ENCODE measurements around the gene TANC1.

Gene TANC1

DNA sequence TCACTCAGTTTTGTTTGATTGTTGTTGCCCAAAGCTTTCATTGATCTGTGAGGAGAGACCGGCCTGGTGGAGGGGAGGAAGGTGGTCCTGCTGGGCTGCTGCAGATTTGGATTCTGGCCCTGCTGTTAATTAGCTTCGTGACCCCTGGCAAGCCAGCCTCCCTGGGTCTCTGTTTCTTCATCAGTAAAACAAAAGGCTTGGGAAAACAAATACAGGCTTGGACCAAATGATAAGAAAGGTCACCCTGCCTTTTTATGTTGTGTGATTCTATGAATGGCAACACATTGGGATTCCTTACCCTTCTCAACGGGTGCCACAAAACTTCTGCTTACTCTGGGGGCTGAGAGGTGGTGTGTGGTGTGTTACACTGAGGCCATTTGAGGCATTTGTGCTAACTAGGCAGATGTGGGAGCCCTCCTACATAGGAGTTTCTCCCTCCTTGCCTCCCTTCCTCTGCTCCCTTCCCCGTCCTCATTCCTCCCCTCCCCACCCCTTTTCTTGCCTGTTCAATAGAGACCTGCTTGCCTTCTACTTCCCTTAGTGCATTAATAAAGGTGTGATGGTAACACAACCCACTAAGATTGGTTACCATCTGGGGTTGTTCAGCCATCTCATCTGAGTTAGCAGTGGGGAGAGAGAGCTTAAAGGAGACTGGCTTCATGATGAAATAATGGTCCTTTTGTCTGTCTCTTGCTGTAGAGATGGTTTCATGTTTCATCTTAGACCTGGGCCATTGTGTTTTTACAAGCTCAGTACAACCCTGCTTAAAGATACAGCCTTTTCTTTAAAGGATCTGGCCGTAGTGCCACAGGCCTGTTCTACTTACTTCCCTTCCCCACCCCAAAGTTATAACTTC is 96.2 kb downstream of the TANC1 start:
- TF ChIP-seq Cebpa-rat (IDR thresholded peaks at IDR 0.05): no peak
- H3K4me3 ChIP-seq: no peak overlapping the region
- no peaks in the 10 kb centered on the region for H3K9me3 ChIP-seq
- no peak overlapping the region for H3K4me2 ChIP-seq
- H3K4me1 ChIP-seq: no peaks in the 10 kb centered on the region
- no peaks in the 10 kb centered on the region for H3K27me3 ChIP-seq
- H3K36me3 ChIP-seq: no peaks in the 10 kb centered on the region
- H4K20me1 ChIP-seq: no peaks in the 10 kb centered on the region
- no peak overlapping the region for H3K9ac ChIP-seq
- no peak overlapping the region for H3K27ac ChIP-seq

DNA sequence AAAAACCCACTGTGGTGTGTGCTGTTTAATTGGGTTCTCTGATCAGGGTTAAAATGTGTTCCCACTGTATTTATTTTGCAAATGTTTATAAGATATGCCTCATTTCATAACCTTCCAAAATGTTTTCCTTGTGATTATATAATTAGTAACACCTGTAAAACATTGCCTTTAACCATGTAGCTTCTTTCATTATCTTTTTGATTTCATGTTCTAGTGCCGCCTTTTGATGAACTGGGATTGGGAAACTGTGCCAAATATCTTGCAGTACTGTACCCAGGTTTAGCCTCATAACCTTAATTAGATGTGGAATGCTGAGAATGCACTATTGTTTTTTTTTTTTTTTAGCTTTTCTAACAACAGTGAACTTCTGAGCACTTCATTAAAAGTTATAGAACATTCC is 96.9 kb downstream of the TANC1 start:
- TF ChIP-seq Cebpa-rat (IDR thresholded peaks at IDR 0.05): no peak
- no peak overlapping the region for H3K27ac ChIP-seq
- no peak overlapping the region for H3K4me3 ChIP-seq

DNA sequence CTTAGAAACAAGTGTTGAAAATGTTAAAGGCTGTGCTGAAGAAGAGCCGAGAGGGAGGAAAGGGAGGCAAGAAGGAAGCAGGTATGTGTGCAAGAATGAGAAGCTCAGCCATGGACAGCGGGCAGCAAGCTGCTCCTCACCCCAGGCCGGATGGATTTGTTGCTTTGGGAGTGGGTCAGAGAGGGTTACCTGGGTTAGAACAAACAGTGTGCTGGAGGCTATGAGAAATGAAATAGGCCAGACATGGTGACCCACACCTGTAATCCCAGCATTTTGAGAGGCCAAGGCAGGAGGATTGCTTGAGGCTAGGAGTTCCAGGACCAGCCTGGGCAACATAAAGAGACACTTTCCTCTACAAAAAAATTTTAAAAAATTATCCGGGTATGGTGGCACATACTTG is 97.5 kb downstream of the TANC1 start:
- H3K4me3 ChIP-seq: no peak overlapping the region
- H3K4me2 ChIP-seq: no peak overlapping the region
- H3K27ac ChIP-seq: no peak overlapping the region
- H3K36me3 ChIP-seq: no peaks in the 10 kb centered on the region
- no peak overlapping the region for H3K9ac ChIP-seq
- no peaks in the 10 kb centered on the region for H3K9me3 ChIP-seq
- H4K20me1 ChIP-seq: no peaks in the 10 kb centered on the region
- TF ChIP-seq Cebpa-rat (IDR thresholded peaks at IDR 0.05): no peak
- H3K4me1 ChIP-seq: no peaks in the 10 kb centered on the region
- no peaks in the 10 kb centered on the region for H3K27me3 ChIP-seq

More for the DNA sequence above, 96.9 kb downstream of the TANC1 start:
- no peaks in the 10 kb centered on the region for H3K27me3 ChIP-seq
- H4K20me1 ChIP-seq: no peaks in the 10 kb centered on the region
- H3K9me3 ChIP-seq: no peaks in the 10 kb centered on the region
- H3K4me1 ChIP-seq: no peaks in the 10 kb centered on the region
- H3K36me3 ChIP-seq: no peaks in the 10 kb centered on the region
- H3K9ac ChIP-seq: no peak overlapping the region
- H3K4me2 ChIP-seq: no peak overlapping the region

DNA sequence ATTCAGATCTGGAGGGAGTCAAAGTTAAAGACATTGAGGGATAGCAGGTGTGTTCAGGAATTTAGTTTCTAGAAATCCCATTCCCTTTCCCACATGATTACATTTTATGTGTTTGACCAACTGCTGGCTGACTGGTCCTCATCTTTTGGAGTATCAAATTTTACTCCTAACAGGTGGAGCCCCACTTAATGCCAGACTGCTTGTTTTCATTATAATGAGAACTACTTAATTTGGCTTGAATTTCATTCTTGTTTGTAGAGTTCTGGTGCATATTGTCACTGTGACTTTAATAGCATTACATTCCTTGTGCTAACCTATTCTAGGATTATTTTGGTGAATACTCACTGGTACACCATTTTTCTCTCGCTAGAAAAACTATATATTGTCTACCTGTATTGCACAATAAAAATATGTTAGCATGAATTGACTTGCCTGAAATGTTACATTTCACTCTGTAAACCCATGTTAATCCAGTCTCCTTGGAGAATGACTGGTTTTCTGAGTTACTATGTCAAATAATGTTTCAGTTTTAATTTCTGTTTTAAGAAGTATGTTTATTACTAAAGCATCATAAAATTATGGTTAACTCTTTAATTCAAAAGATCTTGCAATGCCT is 98.2 kb downstream of the TANC1 start:
- no peak overlapping the region for H3K9ac ChIP-seq
- no peak overlapping the region for H3K4me2 ChIP-seq
- no peaks in the 10 kb centered on the region for H4K20me1 ChIP-seq
- TF ChIP-seq Cebpa-rat (IDR thresholded peaks at IDR 0.05): no peak
- no peak overlapping the region for H3K4me3 ChIP-seq
- H3K9me3 ChIP-seq: no peaks in the 10 kb centered on the region
- H3K27me3 ChIP-seq: no peaks in the 10 kb centered on the region
- H3K4me1 ChIP-seq: no peaks in the 10 kb centered on the region
- no peak overlapping the region for H3K27ac ChIP-seq
- H3K36me3 ChIP-seq: no peaks in the 10 kb centered on the region

DNA sequence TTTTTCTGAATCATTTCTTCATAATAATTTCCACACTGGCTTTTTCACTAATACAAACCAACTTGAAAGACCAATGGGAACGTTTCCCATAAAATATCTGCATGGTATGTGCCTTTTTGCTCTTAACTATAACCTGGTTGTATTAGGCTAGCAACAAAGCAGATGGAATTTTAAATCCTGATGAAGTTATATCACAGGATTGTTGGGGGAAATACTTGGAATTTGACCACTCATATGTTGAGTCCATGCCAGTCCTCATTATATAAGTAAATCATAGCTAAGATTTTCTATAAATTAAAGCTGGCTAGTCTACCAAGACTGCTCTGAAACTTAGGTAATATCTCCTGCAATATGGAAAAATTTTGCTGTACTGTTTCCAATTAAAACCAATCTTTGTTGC is 99.5 kb downstream of the TANC1 start:
- Histone ChIP-seq H3K9me3 (no peaks in the 10 kb centered on the region), H3K4me3 (no peak overlapping the region), H3K27me3 (no peaks in the 10 kb centered on the region), H3K4me2 (no peak overlapping the region), H4K20me1 (no peaks in the 10 kb centered on the region), H3K4me1 (no peaks in the 10 kb centered on the region), H3K9ac (no peak overlapping the region), H3K36me3 (no peaks in the 10 kb centered on the region), H3K27ac (no peak overlapping the region)
- no peak for TF ChIP-seq Cebpa-rat (IDR thresholded peaks at IDR 0.05)

DNA sequence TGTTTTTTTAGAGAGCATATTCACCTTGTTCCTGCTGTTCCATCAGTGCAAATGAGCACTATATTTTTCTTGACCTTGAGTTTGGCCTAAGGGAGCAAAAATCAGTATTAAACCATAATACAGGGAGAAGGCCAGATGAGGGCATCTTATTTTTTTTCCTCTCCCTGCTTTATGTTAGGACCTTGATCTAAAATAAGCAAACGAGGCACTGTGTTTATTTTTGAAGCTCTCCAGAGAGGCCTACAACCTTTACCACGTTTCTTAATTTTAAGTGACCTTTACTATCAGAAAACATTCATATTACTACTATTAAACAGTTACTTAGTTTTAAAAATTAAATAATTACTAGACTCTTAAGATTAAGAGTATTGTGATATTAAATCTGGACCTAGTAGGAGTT is 100.8 kb downstream of the TANC1 start:
- no peaks in the 10 kb centered on the region for H3K9me3 ChIP-seq
- no peak overlapping the region for H3K4me3 ChIP-seq
- no peaks in the 10 kb centered on the region for H3K4me1 ChIP-seq
- no peaks in the 10 kb centered on the region for H4K20me1 ChIP-seq
- no peak overlapping the region for H3K9ac ChIP-seq
- TF ChIP-seq Cebpa-rat (IDR thresholded peaks at IDR 0.05): no peak
- H3K27ac ChIP-seq: no peak overlapping the region
- H3K27me3 ChIP-seq: no peaks in the 10 kb centered on the region
- H3K36me3 ChIP-seq: no peaks in the 10 kb centered on the region
- H3K4me2 ChIP-seq: no peak overlapping the region

DNA sequence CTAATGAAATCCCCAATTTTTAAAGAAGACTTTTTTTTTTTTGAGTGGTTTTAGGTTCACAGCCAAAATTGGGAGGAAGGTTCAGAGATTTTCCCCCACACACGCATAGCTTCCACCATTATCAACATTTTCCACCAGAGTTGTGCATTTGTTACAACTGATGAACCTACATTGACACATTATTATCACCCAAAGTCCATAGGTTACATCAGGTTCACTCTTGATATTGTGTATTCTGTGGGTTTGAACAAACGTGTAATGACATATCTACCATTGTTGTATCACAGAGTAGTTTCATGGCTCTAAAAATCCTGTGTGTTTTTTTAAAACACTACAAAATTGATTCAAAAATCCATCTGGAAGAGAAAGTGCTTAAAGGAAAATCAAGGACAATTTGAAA is 101.8 kb downstream of the TANC1 start:
- Histone ChIP-seq H3K27ac (no peak overlapping the region), H3K4me3 (no peak overlapping the region), H3K9me3 (no peaks in the 10 kb centered on the region), H3K4me1 (no peaks in the 10 kb centered on the region), H3K27me3 (no peaks in the 10 kb centered on the region), H4K20me1 (no peaks in the 10 kb centered on the region), H3K36me3 (no peaks in the 10 kb centered on the region), H3K9ac (no peak overlapping the region), H3K4me2 (no peak overlapping the region)
- no peak for TF ChIP-seq Cebpa-rat (IDR thresholded peaks at IDR 0.05)

DNA sequence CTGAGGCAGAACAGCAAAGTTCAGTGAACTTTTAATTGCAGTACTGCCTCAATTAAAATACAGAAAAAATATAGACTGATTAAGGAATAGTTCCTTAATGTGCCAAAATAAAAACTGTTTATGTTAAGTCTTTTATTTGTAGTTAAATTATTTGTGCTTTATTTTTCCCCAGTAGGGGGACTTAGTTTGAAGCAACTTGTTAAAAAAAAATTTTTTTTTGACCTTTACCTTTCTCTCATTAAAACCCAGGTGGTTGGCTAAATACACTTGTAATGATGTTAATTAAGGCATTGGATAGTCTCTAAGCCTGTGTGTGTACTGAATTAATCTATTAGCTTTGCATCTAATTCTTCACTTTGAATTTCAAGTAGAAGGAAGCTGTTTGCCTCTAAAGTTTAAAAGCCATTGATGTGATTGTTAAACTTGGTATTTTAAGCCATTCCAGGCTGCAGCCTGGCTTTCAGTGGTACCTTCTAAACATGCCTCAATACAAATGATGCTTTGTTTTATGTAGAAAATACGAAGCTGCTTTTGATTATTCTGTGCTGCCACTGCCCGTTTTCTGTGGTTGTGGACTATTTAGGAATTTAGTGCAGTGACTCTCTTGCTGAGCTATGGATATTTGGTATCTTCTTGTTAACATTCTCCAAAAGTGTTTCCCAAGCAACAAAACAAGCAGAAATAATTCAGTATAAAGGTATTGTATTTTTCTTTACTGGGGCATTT is 102.9 kb downstream of the TANC1 start:
- no peaks in the 10 kb centered on the region for H3K4me1 ChIP-seq
- TF ChIP-seq Cebpa-rat (IDR thresholded peaks at IDR 0.05): no peak
- H3K27ac ChIP-seq: no peak overlapping the region
- no peaks in the 10 kb centered on the region for H4K20me1 ChIP-seq
- no peaks in the 10 kb centered on the region for H3K27me3 ChIP-seq
- no peaks in the 10 kb centered on the region for H3K36me3 ChIP-seq
- no peak overlapping the region for H3K4me3 ChIP-seq
- H3K4me2 ChIP-seq: no peak overlapping the region
- no peaks in the 10 kb centered on the region for H3K9me3 ChIP-seq
- H3K9ac ChIP-seq: no peak overlapping the region

DNA sequence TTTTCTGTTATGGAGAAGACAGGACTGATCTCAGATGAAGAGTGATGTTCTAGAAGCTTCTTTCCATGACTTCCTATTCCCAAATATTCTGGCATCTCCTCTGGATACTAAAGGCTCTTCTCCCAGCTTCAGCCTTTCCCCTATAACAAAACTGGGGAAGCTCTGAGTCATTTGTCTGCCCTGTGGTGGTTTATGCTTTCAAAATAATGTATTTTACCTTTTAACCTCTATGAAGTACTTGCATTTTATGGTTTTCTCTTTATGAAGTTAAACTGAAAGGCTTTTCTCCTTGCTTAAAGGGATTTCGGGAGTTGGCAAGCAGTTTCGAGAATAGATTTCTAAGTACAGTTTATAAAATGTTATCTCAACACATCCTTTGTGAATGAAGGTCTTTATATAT is 104.4 kb downstream of the TANC1 start:
- no peak for TF ChIP-seq Cebpa-rat (IDR thresholded peaks at IDR 0.05)
- Histone ChIP-seq H4K20me1 (no peaks in the 10 kb centered on the region), H3K4me1 (no peaks in the 10 kb centered on the region), H3K4me3 (no peak overlapping the region), H3K36me3 (no peaks in the 10 kb centered on the region), H3K9me3 (no peaks in the 10 kb centered on the region), H3K27me3 (no peaks in the 10 kb centered on the region), H3K27ac (no peak overlapping the region), H3K9ac (no peak overlapping the region), H3K4me2 (no peak overlapping the region)

DNA sequence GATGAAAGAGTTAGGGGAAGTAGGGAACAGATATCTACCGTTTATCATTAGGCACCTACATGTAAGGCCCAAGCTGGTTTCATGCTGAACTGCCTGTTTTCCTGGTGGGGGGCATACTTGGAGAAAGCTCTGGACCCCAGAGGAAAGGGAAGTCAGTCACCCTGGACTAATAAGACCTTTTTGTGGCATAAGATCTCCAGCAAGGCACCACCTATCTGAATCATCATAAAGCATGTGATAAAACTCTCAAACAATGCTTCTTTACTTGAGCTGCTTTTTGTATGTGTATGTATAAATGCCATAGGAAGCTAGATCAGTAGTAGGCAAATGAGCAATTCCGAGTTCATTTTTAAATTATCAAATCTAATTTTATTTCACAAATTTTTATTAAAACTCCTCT is 104.8 kb downstream of the TANC1 start:
- no peaks in the 10 kb centered on the region for H3K36me3 ChIP-seq
- H3K27me3 ChIP-seq: no peaks in the 10 kb centered on the region
- H4K20me1 ChIP-seq: no peaks in the 10 kb centered on the region
- no peak overlapping the region for H3K4me2 ChIP-seq
- H3K27ac ChIP-seq: no peak overlapping the region
- no peak overlapping the region for H3K9ac ChIP-seq
- no peaks in the 10 kb centered on the region for H3K9me3 ChIP-seq
- H3K4me3 ChIP-seq: no peak overlapping the region
- no peak for TF ChIP-seq Cebpa-rat (IDR thresholded peaks at IDR 0.05)
- H3K4me1 ChIP-seq: no peaks in the 10 kb centered on the region

All from BLaER1 (cell line).